ENCODE data around the gene CLPSL2.

CLPSL2 gene

GRCh38 chr6:35778437-35778836 lies 2.0 kb downstream of the CLPSL2 start:
- no peaks in the 10 kb centered on the region for H3K36me3 ChIP-seq (ENCODE audit: control insufficient read depth, insufficient read depth, low read length)
- no peaks in the 10 kb centered on the region for H3K4me1 ChIP-seq (ENCODE audit: control insufficient read depth, insufficient read depth, low read length)
- H3K4me3 ChIP-seq (ENCODE audit: low read depth, low read length), result no peak overlapping the region
- no peaks in the 10 kb centered on the region for H3K9me3 ChIP-seq (ENCODE audit: control insufficient read depth, insufficient read depth, low read length)
- no peak overlapping the region for H3K9ac ChIP-seq (ENCODE audit: low read depth, low read length)
- H3K27me3 ChIP-seq (ENCODE audit: control insufficient read depth, insufficient read depth, low read length), result peaks cover 7% of the 10 kb centered on the region

DNA sequence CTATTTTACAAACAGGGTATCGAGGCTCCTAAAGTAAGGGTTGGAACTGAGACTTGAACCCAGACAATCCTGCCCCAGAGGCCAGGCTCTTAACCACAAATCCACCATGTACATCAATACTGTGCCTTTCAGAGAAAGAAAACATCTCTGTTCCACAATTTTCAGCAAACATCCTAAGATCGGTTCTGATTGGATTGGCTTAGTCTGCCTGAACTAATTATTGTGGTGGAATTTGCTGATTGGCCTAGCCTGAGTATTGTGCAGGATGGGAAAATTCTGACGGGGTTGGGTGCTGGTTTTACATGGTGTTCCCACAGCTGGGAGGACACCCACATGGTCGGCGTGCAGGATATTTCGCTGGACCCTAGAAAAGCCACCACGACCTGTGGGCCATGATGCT lies 4.3 kb downstream of the CLPSL2 start, which contains the start of gene CLPSL1:
Gene CLPSL1 (plus strand): TSS at position 301 of the 400 bp plus-strand sequence. CDS start 92 bp downstream, at position 393.
- Histone ChIP-seq H3K36me3 (ENCODE audit: control insufficient read depth, insufficient read depth, low read length) (no peaks in the 10 kb centered on the region), H3K4me1 (ENCODE audit: control insufficient read depth, insufficient read depth, low read length) (no peaks in the 10 kb centered on the region), H3K27me3 (ENCODE audit: control insufficient read depth, insufficient read depth, low read length) (peaks cover 7% of the 10 kb centered on the region), H3K4me3 (ENCODE audit: low read depth, low read length) (no peak within 1 kb of the TSS), H3K9me3 (ENCODE audit: control insufficient read depth, insufficient read depth, low read length) (no peaks in the 10 kb centered on the region), H3K9ac (ENCODE audit: low read depth, low read length) (no peak within 1 kb of the TSS)

DNA sequence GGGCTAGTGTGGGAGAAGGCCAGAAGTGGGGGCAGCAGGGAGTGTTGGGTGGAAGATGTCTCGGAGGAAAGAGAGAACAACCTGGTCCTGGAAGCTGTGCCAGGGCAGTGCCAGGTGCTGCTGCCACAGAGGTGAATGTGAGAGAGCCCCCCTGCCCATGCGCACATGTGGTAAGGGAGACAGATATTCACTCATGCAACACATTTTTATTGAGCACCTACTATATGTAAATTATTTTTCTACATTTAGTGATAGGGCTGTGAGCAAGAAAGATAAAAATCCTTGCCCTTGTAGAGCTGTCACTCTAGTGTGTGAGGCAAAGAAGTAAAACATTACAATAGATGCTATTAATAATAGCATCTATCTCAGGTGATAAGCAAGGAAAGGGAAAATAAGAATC lies 4.9 kb downstream of the CLPSL2 start:
- Histone ChIP-seq H3K4me1 (ENCODE audit: control insufficient read depth, insufficient read depth, low read length) (no peaks in the 10 kb centered on the region), H3K27me3 (ENCODE audit: control insufficient read depth, insufficient read depth, low read length) (peaks cover 7% of the 10 kb centered on the region), H3K4me3 (ENCODE audit: low read depth, low read length) (no peak overlapping the region), H3K9me3 (ENCODE audit: control insufficient read depth, insufficient read depth, low read length) (no peaks in the 10 kb centered on the region), H3K9ac (ENCODE audit: low read depth, low read length) (no peak overlapping the region), H3K36me3 (ENCODE audit: control insufficient read depth, insufficient read depth, low read length) (no peaks in the 10 kb centered on the region)

- no peaks in the 10 kb centered on the region for H3K4me1 ChIP-seq (ENCODE audit: control insufficient read depth, insufficient read depth, low read length)
- no peak overlapping the region for H3K4me3 ChIP-seq (ENCODE audit: low read depth, low read length)
Observed at GRCh38 chr6:35782424-35782823, 6.0 kb downstream of the CLPSL2 start.

GRCh38 chr6:35784200-35784599 lies 7.8 kb downstream of the CLPSL2 start:
- no peak overlapping the region for H3K9ac ChIP-seq (ENCODE audit: low read depth, low read length)
- peaks cover 5% of the 10 kb centered on the region for H3K27me3 ChIP-seq (ENCODE audit: control insufficient read depth, insufficient read depth, low read length)
- H3K4me3 ChIP-seq (ENCODE audit: low read depth, low read length), result no peak overlapping the region
- no peaks in the 10 kb centered on the region for H3K36me3 ChIP-seq (ENCODE audit: control insufficient read depth, insufficient read depth, low read length)
- no peaks in the 10 kb centered on the region for H3K4me1 ChIP-seq (ENCODE audit: control insufficient read depth, insufficient read depth, low read length)
- H3K9me3 ChIP-seq (ENCODE audit: control insufficient read depth, insufficient read depth, low read length), result no peaks in the 10 kb centered on the region

More at GRCh38 chr6:35782424-35782823, 6.0 kb downstream of the CLPSL2 start:
- peaks cover 2% of the 10 kb centered on the region for H3K27me3 ChIP-seq (ENCODE audit: control insufficient read depth, insufficient read depth, low read length)
- H3K9me3 ChIP-seq (ENCODE audit: control insufficient read depth, insufficient read depth, low read length), result no peaks in the 10 kb centered on the region
- no peak overlapping the region for H3K9ac ChIP-seq (ENCODE audit: low read depth, low read length)
- no peaks in the 10 kb centered on the region for H3K36me3 ChIP-seq (ENCODE audit: control insufficient read depth, insufficient read depth, low read length)

GRCh38 chr6:35786272-35786671 lies 9.9 kb downstream of the CLPSL2 start:
- H3K9ac ChIP-seq (ENCODE audit: low read depth, low read length), result no peak overlapping the region
- no peaks in the 10 kb centered on the region for H3K4me1 ChIP-seq (ENCODE audit: control insufficient read depth, insufficient read depth, low read length)
- H3K4me3 ChIP-seq (ENCODE audit: low read depth, low read length), result no peak overlapping the region
- peaks cover 5% of the 10 kb centered on the region for H3K27me3 ChIP-seq (ENCODE audit: control insufficient read depth, insufficient read depth, low read length)
- no peaks in the 10 kb centered on the region for H3K9me3 ChIP-seq (ENCODE audit: control insufficient read depth, insufficient read depth, low read length)
- no peaks in the 10 kb centered on the region for H3K36me3 ChIP-seq (ENCODE audit: control insufficient read depth, insufficient read depth, low read length)

DNA sequence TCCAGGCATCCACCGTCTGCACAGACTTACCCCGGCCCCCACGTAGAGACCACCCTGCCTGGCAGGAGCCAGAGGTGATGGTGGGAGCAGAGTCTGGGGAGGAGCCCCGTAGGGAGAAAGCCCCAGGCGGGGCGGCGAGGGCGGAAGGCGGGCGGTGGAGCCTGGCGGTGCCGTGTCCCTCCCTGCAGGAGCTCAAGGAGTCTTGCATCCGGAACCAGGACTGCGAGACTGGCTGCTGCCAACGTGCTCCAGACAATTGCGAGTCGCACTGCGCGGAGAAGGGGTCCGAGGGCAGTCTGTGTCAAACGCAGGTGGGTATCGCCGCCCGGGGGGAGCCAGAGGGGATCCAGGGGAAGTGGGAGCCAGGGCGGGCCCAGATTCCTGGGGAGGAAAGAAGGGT lies 10.4 kb downstream of the CLPSL2 start:
- Histone ChIP-seq H3K27me3 (ENCODE audit: control insufficient read depth, insufficient read depth, low read length) (peaks cover 5% of the 10 kb centered on the region), H3K4me3 (ENCODE audit: low read depth, low read length) (no peak overlapping the region), H3K36me3 (ENCODE audit: control insufficient read depth, insufficient read depth, low read length) (no peaks in the 10 kb centered on the region), H3K4me1 (ENCODE audit: control insufficient read depth, insufficient read depth, low read length) (no peaks in the 10 kb centered on the region), H3K9ac (ENCODE audit: low read depth, low read length) (no peak overlapping the region), H3K9me3 (ENCODE audit: control insufficient read depth, insufficient read depth, low read length) (no peaks in the 10 kb centered on the region)

DNA sequence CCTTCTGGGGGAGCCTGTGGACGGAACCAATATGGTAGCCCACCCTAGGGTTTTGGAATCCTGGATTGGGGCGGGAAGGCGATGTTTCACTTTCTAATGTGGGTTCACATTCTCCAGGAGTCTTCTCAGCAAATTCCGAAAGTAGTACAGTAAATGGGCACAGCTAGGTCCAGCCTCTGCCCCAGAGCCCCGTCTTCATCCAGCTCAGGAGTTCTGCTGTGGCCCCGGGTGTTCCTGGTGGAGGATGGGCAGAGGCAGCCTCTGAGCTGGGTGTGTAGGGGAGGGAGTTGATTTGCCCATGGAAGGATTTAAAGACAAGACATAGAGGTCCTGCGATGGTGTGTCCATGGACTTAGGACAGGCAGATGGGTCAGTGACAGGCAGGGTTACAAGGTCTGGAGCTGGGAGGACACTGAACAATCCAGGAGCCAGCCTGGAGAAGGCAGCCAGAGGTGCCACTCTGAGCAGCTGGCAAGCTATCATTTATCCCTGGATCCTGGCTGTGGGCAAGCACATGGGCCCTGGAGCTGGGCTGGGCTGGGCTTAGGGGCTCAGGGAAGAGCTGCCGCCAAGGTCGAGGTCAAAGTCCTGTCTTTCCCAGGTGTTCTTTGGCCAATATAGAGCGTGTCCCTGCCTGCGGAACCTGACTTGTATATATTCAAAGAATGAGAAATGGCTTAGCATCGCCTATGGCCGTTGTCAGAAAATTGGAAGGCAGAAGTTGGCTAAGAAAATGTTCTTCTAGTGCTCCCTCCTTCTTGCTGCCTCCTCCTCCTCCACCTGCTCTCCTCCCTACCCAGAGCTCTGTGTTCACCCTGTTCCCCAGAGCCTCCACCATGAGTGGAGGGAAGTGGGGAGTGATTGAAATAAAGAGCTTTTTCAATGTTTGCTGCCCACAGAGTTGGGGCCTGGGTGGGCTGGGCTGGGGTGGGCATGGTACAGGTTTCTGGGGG lies 11.1 kb downstream of the CLPSL2 start:
- Histone ChIP-seq H3K27me3 (ENCODE audit: control insufficient read depth, insufficient read depth, low read length) (peaks cover 5% of the 10 kb centered on the region), H3K4me3 (ENCODE audit: low read depth, low read length) (no peak overlapping the region), H3K9ac (ENCODE audit: low read depth, low read length) (no peak overlapping the region), H3K36me3 (ENCODE audit: control insufficient read depth, insufficient read depth, low read length) (no peaks in the 10 kb centered on the region), H3K9me3 (ENCODE audit: control insufficient read depth, insufficient read depth, low read length) (no peaks in the 10 kb centered on the region), H3K4me1 (ENCODE audit: control insufficient read depth, insufficient read depth, low read length) (no peaks in the 10 kb centered on the region)

DNA sequence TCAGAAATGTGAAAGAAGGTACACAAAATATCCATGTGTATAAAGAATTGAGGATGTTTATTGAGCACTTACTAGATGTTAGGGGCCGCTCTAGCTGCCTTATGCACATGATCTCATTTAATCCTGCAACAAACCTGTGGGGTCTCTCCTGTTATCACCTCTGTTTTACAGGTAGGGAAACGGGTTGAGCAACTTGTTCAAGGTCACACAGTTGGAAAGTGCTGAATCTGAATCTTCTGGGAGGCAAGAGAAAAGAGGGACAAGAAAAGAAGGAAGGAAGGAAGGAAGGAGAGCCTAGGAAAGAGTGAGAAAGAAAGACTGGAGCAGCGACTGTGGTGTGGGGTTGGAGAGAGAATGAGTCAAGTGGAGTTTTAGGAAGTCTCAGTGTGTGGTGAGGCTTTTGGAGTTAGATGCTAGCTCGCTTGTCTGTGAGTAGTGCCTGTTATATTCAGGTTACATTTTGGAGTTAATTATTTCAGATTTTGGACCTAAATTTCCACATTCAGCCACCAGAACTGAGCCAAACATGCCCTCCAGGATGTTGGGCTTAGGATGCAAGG lies 12.1 kb downstream of the CLPSL2 start:
- no peaks in the 10 kb centered on the region for H3K4me1 ChIP-seq (ENCODE audit: control insufficient read depth, insufficient read depth, low read length)
- H3K9me3 ChIP-seq (ENCODE audit: control insufficient read depth, insufficient read depth, low read length), result no peaks in the 10 kb centered on the region
- H3K36me3 ChIP-seq (ENCODE audit: control insufficient read depth, insufficient read depth, low read length), result no peaks in the 10 kb centered on the region
- peaks cover 5% of the 10 kb centered on the region for H3K27me3 ChIP-seq (ENCODE audit: control insufficient read depth, insufficient read depth, low read length)
- no peak overlapping the region for H3K4me3 ChIP-seq (ENCODE audit: low read depth, low read length)
- no peak overlapping the region for H3K9ac ChIP-seq (ENCODE audit: low read depth, low read length)

DNA sequence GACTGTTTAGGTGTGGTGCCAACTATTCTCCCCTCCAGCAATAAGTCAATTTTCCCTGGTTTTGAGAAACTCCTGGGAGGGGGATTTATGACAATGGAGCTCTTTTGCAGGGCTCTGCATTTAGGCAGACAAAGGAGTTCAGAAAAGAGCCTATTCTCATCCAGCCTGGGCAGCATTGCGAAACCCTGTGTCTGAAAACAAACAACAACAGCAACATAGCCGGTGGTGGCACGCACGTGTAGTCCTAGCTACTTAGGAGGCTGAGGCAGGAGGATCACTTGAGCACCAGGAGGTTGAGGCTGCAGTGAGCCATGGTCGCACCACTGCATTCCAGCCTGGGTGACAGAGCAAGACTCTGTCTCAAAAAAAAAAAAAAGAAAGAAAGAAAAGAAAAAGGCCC lies 14.3 kb downstream of the CLPSL2 start:
- H3K36me3 ChIP-seq (ENCODE audit: control insufficient read depth, insufficient read depth, low read length), result no peaks in the 10 kb centered on the region
- H3K4me1 ChIP-seq (ENCODE audit: control insufficient read depth, insufficient read depth, low read length), result no peaks in the 10 kb centered on the region
- no peak overlapping the region for H3K4me3 ChIP-seq (ENCODE audit: low read depth, low read length)
- H3K9me3 ChIP-seq (ENCODE audit: control insufficient read depth, insufficient read depth, low read length), result no peaks in the 10 kb centered on the region
- no peak overlapping the region for H3K9ac ChIP-seq (ENCODE audit: low read depth, low read length)
- peaks cover 5% of the 10 kb centered on the region for H3K27me3 ChIP-seq (ENCODE audit: control insufficient read depth, insufficient read depth, low read length)

- H3K9ac ChIP-seq (ENCODE audit: low read depth, low read length), result no peak overlapping the region
- H3K4me1 ChIP-seq (ENCODE audit: control insufficient read depth, insufficient read depth, low read length), result peaks cover 3% of the 10 kb centered on the region
Observed at GRCh38 chr6:35794536-35795452, 18.4 kb downstream of the CLPSL2 start.

More at GRCh38 chr6:35794536-35795452, 18.4 kb downstream of the CLPSL2 start:
- Histone ChIP-seq H3K9me3 (ENCODE audit: control insufficient read depth, insufficient read depth, low read length) (no peaks in the 10 kb centered on the region), H3K4me3 (ENCODE audit: low read depth, low read length) (no peak overlapping the region), H3K27me3 (ENCODE audit: control insufficient read depth, insufficient read depth, low read length) (no peaks in the 10 kb centered on the region), H3K36me3 (ENCODE audit: control insufficient read depth, insufficient read depth, low read length) (no peaks in the 10 kb centered on the region)
